Caco-2 (cell line): ENCODE measurements around the gene IRF4. TPM values are rescaled to one million over a fixed set of nuclear protein-coding genes. Genes with fewer than 3 reads are reported as not detected.

Experiments
- BruUV-seq: library from RNA; stranded (reverse); fragments of 400-500 nt; replicated peaks from 2 replicates; lab custom pipeline; 2021; lab: Mats Ljungman, UMichigan
- CTCF ChIA-PET: fragments of 300-600 bp; sonication (Branson Sonifier 250); formaldehyde crosslinking; loops from one replicate; lab custom pipeline; 2022; ENCODE audit warnings: antibody characterized with exemption; lab: Charles Lee
- POLR2A ChIA-PET: fragments of 300-600 bp; sonication (Branson Sonifier 250); formaldehyde crosslinking; loops from one replicate; lab custom pipeline; 2022; ENCODE audit warnings: antibody characterized with exemption; lab: Charles Lee
- DNase-seq, 2 experiments: peaks; one replicate each; pipeline versions ENCODE4 v3.0.0 to v3.0.0-alpha.2; 2020 to 2022
- H3K27me3 ChIP-seq: replicated peaks from 2 replicates; pipeline ENCODE4 v1.6.0; 2011; ENCODE audit warnings: low read length; ENCODE audit not compliant: control insufficient read depth, insufficient read depth
- H3K36me3 ChIP-seq: 2 replicates; pipeline ENCODE4 v1.5.1; 2011; ENCODE audit warnings: low read length; ENCODE audit not compliant: control insufficient read depth, insufficient read depth
- H3K4me1 ChIP-seq: fragments of 250-450 bp; sonication (Bioruptor Pico); 2 replicates; pipeline ENCODE4 v1.5.1; 2020; ENCODE audit warnings: mild to moderate bottlenecking
- H3K4me3 ChIP-seq: 2 replicates; pipeline ENCODE4 v1.5.1; 2011; ENCODE audit warnings: low read depth, mild to moderate bottlenecking, control low read depth, low read length
- H3K9me3 ChIP-seq: fragments of 250-450 bp; sonication (Bioruptor Pico); 2 replicates; pipeline ENCODE4 v1.5.1; 2020; ENCODE audit warnings: mild to moderate bottlenecking, moderate library complexity
- H3K27ac Mint-ChIP-seq: one replicate; pipeline ENCODE4 v1.8.0; 2022; ENCODE audit warnings: mixed read lengths; ENCODE audit not compliant: unreplicated experiment
- H3K27me3 Mint-ChIP-seq: one replicate; pipeline ENCODE4 v1.8.0; 2022; ENCODE audit warnings: mixed read lengths; ENCODE audit not compliant: insufficient read depth, unreplicated experiment
- H3K36me3 Mint-ChIP-seq: one replicate; pipeline ENCODE4 v1.8.0; 2022; ENCODE audit warnings: mild to moderate bottlenecking, mixed read lengths; ENCODE audit not compliant: insufficient read depth, unreplicated experiment
- H3K4me1 Mint-ChIP-seq: one replicate; pipeline ENCODE4 v1.8.0; 2022; ENCODE audit warnings: low read depth, mixed read lengths; ENCODE audit not compliant: unreplicated experiment
- H3K4me3 Mint-ChIP-seq: one replicate; pipeline ENCODE4 v1.8.0; 2022; ENCODE audit warnings: mild to moderate bottlenecking, moderate library complexity, mixed read lengths; ENCODE audit not compliant: unreplicated experiment
- H3K9me3 Mint-ChIP-seq: one replicate; pipeline ENCODE4 v1.8.0; 2022; ENCODE audit warnings: mixed read lengths; ENCODE audit not compliant: unreplicated experiment
- CTCF ChIP-seq, 2 experiments: fragments of 200-600 bp in 1 of 2; IDR thresholded peaks; 1 replicate in 1 of 2; 2 replicates in 1 of 2; pipeline versions ENCODE4 v1.5.1 to v1.8.0; 2011 to 2022; ENCODE audit warnings: antibody characterized with exemption in 1 of 2, control low read depth in 1 of 2, inconsistent platforms in 1 of 2, low read depth in 1 of 2, low read length in 1 of 2, mild to moderate bottlenecking in 1 of 2, moderate library complexity in 1 of 2; ENCODE audit not compliant: insufficient read depth in 1 of 2, severe bottlenecking in 1 of 2, unreplicated experiment in 1 of 2
- intact Hi-C: fragments of 100-400 bp; cut with micrococcal nuclease; formaldehyde crosslinking; loops from one replicate; pipeline ENCODE4 v1.10.0; 2022; ENCODE audit not compliant: unreplicated experiment
- total RNA-seq: library from RNA; stranded (reverse); gene quantifications from 2 replicates; pipeline ENCODE4 v1.2.3, GENCODE V29; 2022

The IRF4 gene
- total RNA-seq, 1 experiment from 2014 or later, result not detected

- H3K9me3 ChIP-seq, result no peaks in the 10 kb centered on the region
- H3K9me3 Mint-ChIP-seq, result no peaks in the 10 kb centered on the region
- peaks cover 25% of the 10 kb centered on the region for H3K27me3 Mint-ChIP-seq
- H3K36me3 Mint-ChIP-seq, result no peaks in the 10 kb centered on the region
- no peak overlapping the region for H3K4me3 ChIP-seq
- ChIA-PET POLR2A (no interaction called here), CTCF (interaction anchor here (1.0 kb wide), 1 partner anchor 220 kb away, joined by 5 read pairs; no protein-coding TSS in a partner anchor)
- H3K36me3 ChIP-seq, result no peaks in the 10 kb centered on the region; the same call in 1 of the 2 replicates
- intact Hi-C loops, result no loop called here
- H3K27ac Mint-ChIP-seq, result no peak overlapping the region
- BruUV-seq, result no TSS peak
- no peaks in the 10 kb centered on the region; the same call in 1 of the 2 replicates for H3K27me3 ChIP-seq
- H3K4me1 Mint-ChIP-seq, result no peaks in the 10 kb centered on the region
- peak; percentile 17 to 26 for TF ChIP-seq CTCF (IDR thresholded peaks at IDR 0.05; ENCODE audit: insufficient read depth in 1 of 2, low read depth in 1 of 2, low read length in 1 of 2, severe bottlenecking in 1 of 2, unreplicated experiment in 1 of 2)
- no peak overlapping the region for H3K4me3 Mint-ChIP-seq
- DNase-seq, result peak; percentile 29 to 44
- H3K4me1 ChIP-seq, result no peaks in the 10 kb centered on the region
These were observed 17.1 kb downstream of the IRF4 start for GRCh38 chr6:408599-409102.

DNA sequence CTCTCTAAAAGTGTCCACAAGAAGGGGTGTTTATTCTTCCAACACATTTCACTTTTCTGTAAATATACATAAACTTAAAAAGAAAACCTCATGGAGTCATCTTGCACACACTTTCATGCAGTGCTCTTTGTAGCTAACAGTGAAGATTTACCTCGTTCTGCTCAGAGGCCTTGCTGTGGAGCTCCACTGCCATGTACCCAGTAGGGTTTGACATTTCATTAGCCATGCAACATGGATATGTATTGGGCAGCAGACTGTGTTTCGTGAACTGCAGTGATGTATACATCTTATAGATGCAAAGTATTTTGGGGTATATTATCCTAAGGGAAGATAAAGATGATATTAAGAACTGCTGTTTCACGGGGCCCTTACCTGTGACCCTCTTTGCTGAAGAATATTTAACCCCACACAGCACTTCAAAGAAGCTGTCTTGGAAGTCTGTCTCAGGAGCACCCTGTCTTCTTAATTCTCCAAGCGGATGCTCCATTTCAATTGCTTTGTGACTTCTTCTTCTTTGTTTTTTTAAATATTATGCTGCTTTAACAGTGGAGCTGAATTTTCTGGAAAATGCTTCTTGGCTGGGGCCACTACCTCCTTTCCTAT, 17.9 kb downstream of the IRF4 start:
- ChIA-PET CTCF (interaction anchor here (1.0 kb wide), 1 partner anchor 221 kb away, joined by 5 read pairs; no protein-coding TSS in a partner anchor), POLR2A (no interaction called here)
- no peak overlapping the region for H3K4me3 ChIP-seq
- no peak for DNase-seq
- Mint-ChIP-seq H3K4me1 (no peaks in the 10 kb centered on the region), H3K27ac (no peak overlapping the region), H3K9me3 (peaks cover 2% of the 10 kb centered on the region), H3K36me3 (no peaks in the 10 kb centered on the region), H3K27me3 (peaks cover 25% of the 10 kb centered on the region), H3K4me3 (no peak overlapping the region)
- no peaks in the 10 kb centered on the region; the same call in 1 of the 2 replicates for H3K27me3 ChIP-seq
- H3K36me3 ChIP-seq, result no peaks in the 10 kb centered on the region; the same call in 1 of the 2 replicates
- H3K9me3 ChIP-seq, result no peaks in the 10 kb centered on the region
- TF ChIP-seq CTCF (IDR thresholded peaks at IDR 0.05; ENCODE audit: insufficient read depth in 1 of 2, low read depth in 1 of 2, low read length in 1 of 2, severe bottlenecking in 1 of 2, unreplicated experiment in 1 of 2), result no peak
- BruUV-seq, result no TSS peak
- intact Hi-C loops, result no loop called here
- H3K4me1 ChIP-seq, result no peaks in the 10 kb centered on the region

GRCh38 chr6:410555-411395, 19.2 kb downstream of the IRF4 start:
- peaks cover 10% of the 10 kb centered on the region for H3K9me3 Mint-ChIP-seq
- Histone ChIP-seq H3K4me1 (no peaks in the 10 kb centered on the region), H3K4me3 (no peak overlapping the region), H3K27me3 (no peaks in the 10 kb centered on the region; the same call in 1 of the 2 replicates), H3K36me3 (no peaks in the 10 kb centered on the region), H3K9me3 (peaks cover 7% of the 10 kb centered on the region; the same call in 1 of the 2 replicates)
- H3K4me3 Mint-ChIP-seq, result no peak overlapping the region
- ChIA-PET CTCF (no interaction called here), POLR2A (no interaction called here)
- intact Hi-C loops, result no loop called here
- BruUV-seq, result no TSS peak
- no peak for DNase-seq
- H3K27me3 Mint-ChIP-seq, result peaks cover 18% of the 10 kb centered on the region
- no peaks in the 10 kb centered on the region for H3K4me1 Mint-ChIP-seq
- no peak for TF ChIP-seq CTCF (IDR thresholded peaks at IDR 0.05; ENCODE audit: insufficient read depth in 1 of 2, low read depth in 1 of 2, low read length in 1 of 2, severe bottlenecking in 1 of 2, unreplicated experiment in 1 of 2)
- no peak overlapping the region for H3K27ac Mint-ChIP-seq
- no peaks in the 10 kb centered on the region for H3K36me3 Mint-ChIP-seq
